ENCODE results near the gene DYRK4.

Gene DYRK4

DNA sequence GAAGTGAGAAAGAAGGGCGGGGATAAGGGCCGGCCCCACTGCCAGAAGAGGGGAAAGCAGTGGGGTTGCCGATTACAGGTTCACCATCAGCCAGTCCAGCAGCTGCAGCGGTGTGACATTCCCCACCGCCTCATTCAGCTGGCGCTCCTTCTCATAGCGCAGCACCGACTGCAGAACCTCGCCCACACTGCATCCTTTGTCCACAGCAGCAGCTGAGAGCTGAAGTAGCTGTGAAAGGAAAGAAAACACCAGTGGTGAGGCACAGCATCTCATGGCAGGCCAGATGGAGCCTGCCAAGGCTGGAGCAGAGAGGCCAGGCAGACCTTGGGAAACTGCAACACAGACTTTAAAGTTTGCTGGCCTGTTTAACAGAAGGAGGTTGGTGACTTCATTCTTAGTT is 53.7 kb downstream of the DYRK4 start:
- Mint-ChIP-seq H3K9me3 (no peaks in the 10 kb centered on the region), H3K27ac (no peak overlapping the region), H3K27me3 (ENCODE audit: low read depth) (no peaks in the 10 kb centered on the region), H3K4me1 (ENCODE audit: low read depth) (no peaks in the 10 kb centered on the region), H3K4me3 (no peak overlapping the region), H3K36me3 (ENCODE audit: low read depth) (peaks cover 11% of the 10 kb centered on the region)
- DNase-seq (ENCODE audit: low spot score) = no peak

DNA sequence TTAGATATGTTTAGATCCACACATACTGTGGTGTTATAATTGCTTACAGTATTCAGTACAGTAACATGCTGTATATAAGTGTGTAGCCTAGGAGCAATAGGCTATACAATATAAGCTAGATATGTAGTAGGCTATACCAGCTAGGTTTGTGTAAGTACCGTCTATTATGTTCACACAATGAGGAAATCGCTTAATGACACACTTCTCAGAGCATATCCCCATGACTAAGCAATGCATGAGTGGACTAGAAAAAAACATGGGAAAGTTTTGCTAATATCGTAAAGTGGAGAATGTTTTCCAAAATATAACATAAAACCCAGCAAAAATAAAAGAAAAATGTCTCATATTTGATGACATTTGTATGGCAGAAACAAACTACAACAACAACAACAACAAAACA is 59.5 kb downstream of the DYRK4 start:
- no peaks in the 10 kb centered on the region for H3K36me3 Mint-ChIP-seq (ENCODE audit: low read depth)
- no peaks in the 10 kb centered on the region for H3K9me3 Mint-ChIP-seq
- no peak overlapping the region for H3K4me3 Mint-ChIP-seq
- DNase-seq (ENCODE audit: low spot score) = no peak
- peaks cover 22% of the 10 kb centered on the region for H3K27me3 Mint-ChIP-seq (ENCODE audit: low read depth)
- H3K27ac Mint-ChIP-seq = no peak overlapping the region
- no peaks in the 10 kb centered on the region for H3K4me1 Mint-ChIP-seq (ENCODE audit: low read depth)

DNA sequence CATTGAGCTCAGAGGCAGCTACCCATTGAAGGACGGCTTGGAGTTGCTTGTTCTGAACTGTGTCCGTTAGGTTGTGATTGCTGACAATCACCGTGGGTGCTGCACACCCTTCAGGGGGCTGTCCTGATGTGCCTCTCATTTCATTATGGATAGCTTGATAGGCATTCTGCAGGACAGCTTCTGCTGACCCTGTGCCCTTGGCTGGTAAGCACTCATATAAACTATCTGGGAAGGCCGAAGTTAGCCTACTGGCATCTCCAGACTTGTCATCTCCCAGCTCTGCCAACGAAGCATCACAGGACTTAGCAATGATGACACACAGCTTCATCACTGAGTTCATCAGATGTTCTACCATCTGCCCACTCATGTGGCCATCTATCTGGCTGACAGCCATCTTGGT is 64.5 kb downstream of the DYRK4 start:
- H3K4me1 Mint-ChIP-seq (ENCODE audit: low read depth) = no peaks in the 10 kb centered on the region
- no peak overlapping the region for H3K4me3 Mint-ChIP-seq
- peaks cover 28% of the 10 kb centered on the region for H3K27me3 Mint-ChIP-seq (ENCODE audit: low read depth)
- H3K36me3 Mint-ChIP-seq (ENCODE audit: low read depth) = no peaks in the 10 kb centered on the region
- H3K27ac Mint-ChIP-seq = no peak overlapping the region
- no peaks in the 10 kb centered on the region for H3K9me3 Mint-ChIP-seq
- no peak for DNase-seq (ENCODE audit: low spot score)

DNA sequence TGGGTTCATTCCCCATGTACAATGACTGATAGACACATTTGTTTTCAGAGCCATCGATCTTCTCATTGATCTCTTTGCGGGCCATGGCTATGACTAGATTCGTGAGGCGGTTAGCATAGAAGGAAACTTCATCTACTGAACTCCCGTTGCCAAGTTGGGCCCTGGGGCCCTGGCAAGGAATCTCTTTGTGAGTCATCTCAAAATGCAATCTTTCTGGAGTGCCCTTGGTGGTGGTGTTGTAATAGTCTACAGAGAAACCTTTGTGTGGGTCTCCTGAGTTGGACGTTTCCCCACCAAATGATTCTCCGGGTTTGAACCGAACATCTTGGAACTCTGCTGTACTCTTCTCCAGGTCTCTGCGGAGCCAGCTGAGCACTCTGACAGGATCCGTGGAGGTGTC is 66.4 kb downstream of the DYRK4 start:
- Mint-ChIP-seq H3K9me3 (no peaks in the 10 kb centered on the region), H3K36me3 (ENCODE audit: low read depth) (no peaks in the 10 kb centered on the region), H3K4me3 (no peak overlapping the region), H3K27me3 (ENCODE audit: low read depth) (peaks cover 23% of the 10 kb centered on the region), H3K4me1 (ENCODE audit: low read depth) (no peaks in the 10 kb centered on the region), H3K27ac (no peak overlapping the region)
- no peak for DNase-seq (ENCODE audit: low spot score)

DNA sequence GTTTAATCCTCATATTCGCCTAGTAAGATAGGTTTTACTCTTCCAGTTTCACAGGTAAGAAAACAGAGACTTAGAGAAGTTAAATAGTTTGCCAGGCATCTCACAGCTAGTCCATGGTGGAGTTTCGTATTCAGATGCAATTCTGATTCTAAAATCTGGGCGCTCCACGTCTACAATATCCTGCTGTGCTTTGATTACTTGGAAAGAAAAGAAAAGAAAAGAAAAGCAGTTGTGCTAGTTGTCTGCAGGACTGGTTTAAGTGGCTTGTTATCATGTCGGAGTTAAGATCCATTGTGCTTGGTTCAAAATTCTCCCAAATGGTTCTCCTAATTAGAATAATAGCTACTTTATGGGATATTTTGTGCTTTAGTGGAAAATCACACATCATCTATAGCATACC is 68.3 kb downstream of the DYRK4 start:
- Mint-ChIP-seq H3K27ac (no peak overlapping the region), H3K27me3 (ENCODE audit: low read depth) (peaks cover 19% of the 10 kb centered on the region), H3K4me1 (ENCODE audit: low read depth) (no peaks in the 10 kb centered on the region), H3K36me3 (ENCODE audit: low read depth) (no peaks in the 10 kb centered on the region), H3K9me3 (no peaks in the 10 kb centered on the region), H3K4me3 (no peak overlapping the region)
- DNase-seq (ENCODE audit: low spot score) = no peak

DNA sequence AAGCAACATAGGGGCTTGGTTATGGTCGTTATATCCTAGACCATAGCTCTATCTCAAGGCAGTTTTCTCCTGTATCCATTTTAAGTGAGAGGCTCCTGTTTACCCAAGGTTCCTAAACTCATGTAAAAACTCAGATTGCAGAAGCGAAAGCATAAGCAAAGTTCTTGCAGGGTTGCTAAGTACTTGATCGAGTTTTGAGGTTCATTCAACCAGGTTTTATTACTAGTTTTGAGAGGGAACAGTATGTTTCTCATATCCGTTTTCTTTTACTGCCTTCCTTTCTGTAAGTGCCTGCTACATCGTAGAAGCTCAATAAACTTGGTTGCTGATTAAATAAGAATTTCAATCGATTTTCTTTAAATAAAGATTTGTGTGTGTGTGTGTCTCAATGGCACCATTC is 81.7 kb downstream of the DYRK4 start:
- peaks cover 9% of the 10 kb centered on the region for H3K27me3 Mint-ChIP-seq (ENCODE audit: low read depth)

DNA sequence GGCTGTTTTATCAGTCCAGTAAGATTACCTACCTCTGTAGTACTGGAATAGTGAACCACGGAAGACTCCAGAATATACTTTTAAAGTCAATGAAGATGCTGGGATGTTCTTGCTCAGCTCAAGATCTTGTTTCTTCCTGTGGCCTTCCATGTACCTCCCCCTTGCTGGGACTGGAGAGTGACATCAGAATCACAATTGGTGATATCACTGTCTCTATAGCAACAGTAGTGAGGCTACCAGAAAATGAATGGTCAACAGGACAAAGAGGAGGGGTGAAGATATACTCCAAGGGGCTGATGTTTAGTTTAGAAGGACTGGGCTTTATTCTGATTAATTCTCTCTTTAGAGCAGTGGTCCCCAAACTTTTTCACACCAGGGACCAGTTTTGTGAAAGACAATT is 83.0 kb downstream of the DYRK4 start:
- H3K27me3 Mint-ChIP-seq (ENCODE audit: low read depth) = peaks cover 5% of the 10 kb centered on the region
- peaks cover 15% of the 10 kb centered on the region for H3K4me1 Mint-ChIP-seq (ENCODE audit: low read depth)
- no peaks in the 10 kb centered on the region for H3K9me3 Mint-ChIP-seq
- H3K4me3 Mint-ChIP-seq = no peak overlapping the region
- no peak overlapping the region for H3K27ac Mint-ChIP-seq
- no peaks in the 10 kb centered on the region for H3K36me3 Mint-ChIP-seq (ENCODE audit: low read depth)
- no peak for DNase-seq (ENCODE audit: low spot score)

More for the DNA sequence above, 81.7 kb downstream of the DYRK4 start:
- no peaks in the 10 kb centered on the region for H3K36me3 Mint-ChIP-seq (ENCODE audit: low read depth)
- no peaks in the 10 kb centered on the region for H3K9me3 Mint-ChIP-seq
- H3K4me3 Mint-ChIP-seq = no peak overlapping the region
- DNase-seq (ENCODE audit: low spot score) = no peak
- peaks cover 9% of the 10 kb centered on the region for H3K4me1 Mint-ChIP-seq (ENCODE audit: low read depth)
- H3K27ac Mint-ChIP-seq = no peak overlapping the region

DNA sequence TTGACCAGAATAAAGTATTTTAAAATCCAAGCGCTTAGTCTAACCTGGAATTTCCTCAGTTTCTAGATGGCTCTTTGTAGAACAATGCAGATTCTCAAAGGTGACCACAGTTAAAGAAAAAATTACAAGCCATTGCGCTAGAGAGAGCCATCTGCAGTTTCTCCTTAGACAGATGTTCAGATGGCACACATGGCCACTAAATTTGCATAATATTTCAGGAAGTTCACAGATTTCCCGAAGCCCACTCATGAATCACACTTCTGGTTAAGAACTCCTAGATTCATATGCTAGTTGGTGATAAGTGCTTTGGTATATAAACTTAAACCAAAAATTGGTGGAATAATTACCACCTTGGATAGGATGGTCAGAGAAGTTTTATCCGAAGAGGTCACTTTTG is 86.1 kb downstream of the DYRK4 start:
- H3K27ac Mint-ChIP-seq = peak overlapping the region; percentile 94
- no peaks in the 10 kb centered on the region for H3K9me3 Mint-ChIP-seq
- peaks cover 28% of the 10 kb centered on the region for H3K4me1 Mint-ChIP-seq (ENCODE audit: low read depth)
- DNase-seq (ENCODE audit: low spot score) = no peak
- H3K4me3 Mint-ChIP-seq = peak overlapping the region; percentile 99
- no peaks in the 10 kb centered on the region for H3K36me3 Mint-ChIP-seq (ENCODE audit: low read depth)
- peaks cover 5% of the 10 kb centered on the region for H3K27me3 Mint-ChIP-seq (ENCODE audit: low read depth)

DNA sequence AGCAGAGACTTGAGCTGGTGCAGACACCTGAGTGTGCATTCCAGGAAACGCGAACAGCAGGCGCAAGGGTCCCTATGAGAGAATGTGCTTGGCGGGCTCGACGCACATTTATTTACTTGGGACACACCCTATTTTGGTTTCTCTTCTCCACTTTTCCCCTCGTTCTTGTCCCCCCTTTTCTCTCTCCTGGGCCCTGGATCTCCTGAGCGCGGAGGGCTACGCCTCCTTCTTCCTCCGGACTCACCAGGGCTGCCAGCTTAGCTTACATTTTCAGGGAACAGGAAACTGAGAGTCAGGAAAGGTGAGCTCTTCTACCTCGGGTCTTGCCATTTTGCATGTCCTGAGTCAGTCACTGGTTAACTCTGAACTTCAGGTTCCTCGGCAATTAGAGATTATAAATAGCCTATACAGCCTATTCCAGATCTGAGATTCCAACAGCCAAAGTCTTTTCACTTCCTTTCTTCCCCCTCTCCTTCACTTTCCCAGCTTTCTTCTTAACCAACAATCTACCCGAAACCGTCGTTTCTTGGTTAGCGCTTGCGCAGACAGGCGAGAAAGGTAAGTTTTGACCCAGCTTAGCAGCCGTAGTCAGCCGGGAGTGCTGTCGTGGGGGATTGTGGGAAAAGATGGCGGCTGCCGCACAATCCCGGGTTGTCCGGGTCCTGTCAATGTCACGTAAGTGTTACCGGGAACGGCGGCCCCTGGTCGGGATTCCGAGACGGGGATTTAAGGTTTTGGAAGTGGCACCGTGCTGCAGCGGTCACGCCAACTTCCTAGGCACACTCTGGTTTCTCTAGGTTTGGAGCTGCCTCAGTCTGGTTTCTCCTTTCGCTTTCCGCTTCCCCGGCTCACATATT is 86.7 kb downstream of the DYRK4 start, which contains the start of the genes AKAP3 and NDUFA9:
Gene AKAP3 (minus strand): TSS at position 551 of the 857 bp plus-strand sequence. CDS start 10,855 bp downstream, outside the sequence.
Gene NDUFA9 (plus strand): TSS at position 614 of the 857 bp plus-strand sequence. CDS start 13 bp downstream, at position 627.
- peaks cover 30% of the 10 kb centered on the region for H3K4me1 Mint-ChIP-seq (ENCODE audit: low read depth)

DNA sequence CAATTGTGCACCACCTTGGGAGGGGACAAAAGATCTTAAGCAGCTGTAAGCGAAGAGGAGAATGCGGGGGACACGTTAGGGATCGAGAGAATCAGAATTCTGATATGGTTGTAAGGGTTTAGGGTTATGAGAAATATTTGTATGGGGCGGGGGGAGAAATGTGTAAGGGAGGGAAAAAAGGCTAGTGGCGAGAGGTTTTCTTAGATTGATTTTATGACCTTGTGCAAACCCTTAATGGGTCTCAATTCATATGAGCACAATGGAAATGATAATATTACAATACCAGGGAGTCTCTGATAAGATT is 87.3 kb downstream of the DYRK4 start:
- Mint-ChIP-seq H3K27ac (peak overlapping the region; percentile 94), H3K27me3 (ENCODE audit: low read depth) (peaks cover under 1% of the 10 kb centered on the region), H3K4me1 (ENCODE audit: low read depth) (peaks cover 32% of the 10 kb centered on the region), H3K4me3 (peak overlapping the region; percentile 99), H3K9me3 (no peaks in the 10 kb centered on the region), H3K36me3 (ENCODE audit: low read depth) (peaks cover 3% of the 10 kb centered on the region)
- no peak for DNase-seq (ENCODE audit: low spot score)

More for the DNA sequence above, 86.7 kb downstream of the DYRK4 start, which contains the start of the genes AKAP3 and NDUFA9:
- DNase-seq (ENCODE audit: low spot score) = peak; percentile 80
- H3K27me3 Mint-ChIP-seq (ENCODE audit: low read depth) = peaks cover 5% of the 10 kb centered on the region
- peak within 1 kb of the TSS; percentile 94 for H3K27ac Mint-ChIP-seq
- peak within 1 kb of the TSS; percentile 99 for H3K4me3 Mint-ChIP-seq
- H3K9me3 Mint-ChIP-seq = no peaks in the 10 kb centered on the region
- peaks cover 2% of the 10 kb centered on the region for H3K36me3 Mint-ChIP-seq (ENCODE audit: low read depth)

DNA sequence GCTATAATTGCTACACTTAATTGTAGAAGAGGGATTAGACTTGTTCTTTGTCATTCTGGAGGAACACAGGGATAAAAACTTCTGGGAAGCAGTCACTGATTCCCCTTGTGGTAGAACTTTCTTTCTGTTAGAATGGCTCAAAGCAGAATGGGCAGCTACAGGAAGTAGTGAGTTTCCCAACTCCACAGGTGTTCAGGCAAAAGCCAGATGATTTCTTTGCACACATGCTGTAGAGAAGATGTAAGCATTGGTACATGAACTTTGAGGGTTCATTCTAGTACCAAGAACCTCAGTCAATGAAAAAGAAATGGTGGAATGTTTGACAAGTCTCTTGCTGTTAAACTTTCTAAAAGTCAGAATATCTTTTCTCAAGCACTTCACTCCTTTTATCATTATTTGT is 91.2 kb downstream of the DYRK4 start:
- Mint-ChIP-seq H3K27ac (no peak overlapping the region), H3K4me1 (ENCODE audit: low read depth) (peaks cover 23% of the 10 kb centered on the region), H3K36me3 (ENCODE audit: low read depth) (peaks cover 20% of the 10 kb centered on the region), H3K4me3 (no peak overlapping the region), H3K9me3 (no peaks in the 10 kb centered on the region), H3K27me3 (ENCODE audit: low read depth) (no peaks in the 10 kb centered on the region)
- DNase-seq (ENCODE audit: low spot score) = no peak

DNA sequence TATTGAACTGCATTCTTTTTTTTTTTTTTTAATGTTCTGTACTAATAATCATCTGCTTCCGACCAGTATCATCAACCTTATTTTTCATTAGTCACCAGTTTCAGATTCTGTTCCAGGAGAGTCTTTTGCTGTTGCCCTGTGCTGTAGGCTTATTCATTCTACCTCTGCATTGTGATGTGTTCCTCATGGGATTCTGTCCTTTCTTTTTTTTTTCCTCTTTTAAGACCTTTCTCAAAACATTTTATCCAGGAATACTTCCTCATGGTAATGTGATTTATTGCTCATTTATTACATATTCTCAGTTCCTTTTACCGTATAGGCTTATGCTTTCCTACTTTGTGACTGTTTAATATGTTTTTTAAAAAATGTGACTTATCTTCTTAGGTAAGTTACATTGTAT is 91.7 kb downstream of the DYRK4 start:
- no peak overlapping the region for H3K4me3 Mint-ChIP-seq
- no peaks in the 10 kb centered on the region for H3K9me3 Mint-ChIP-seq
- peaks cover 23% of the 10 kb centered on the region for H3K4me1 Mint-ChIP-seq (ENCODE audit: low read depth)
- DNase-seq (ENCODE audit: low spot score) = no peak
- H3K36me3 Mint-ChIP-seq (ENCODE audit: low read depth) = peaks cover 20% of the 10 kb centered on the region
- no peaks in the 10 kb centered on the region for H3K27me3 Mint-ChIP-seq (ENCODE audit: low read depth)
- no peak overlapping the region for H3K27ac Mint-ChIP-seq
